Measurements from ENCODE around the gene DISP1. TPM values are rescaled to one million over a fixed set of nuclear protein-coding genes. Genes with fewer than 3 reads are reported as not detected.

The DISP1 gene
- total RNA-seq, 1 experiment from 2014 or later: 8.1 TPM

Other genes starting within 250 kb of the DISP1 start
- gene TAF1A, start 225.1 kb upstream of the DISP1 start, total RNA-seq (2014; rRNA removed; shearing (Covaris generic)): 9.3 and 16.7 TPM in 2 replicates
- 51.0 and 53.7 TPM in 2 replicates for gene MIA3, start 196.9 kb upstream of the DISP1 start, total RNA-seq (2014; rRNA removed; shearing (Covaris generic))
- gene AIDA, start 102.5 kb upstream of the DISP1 start, total RNA-seq (2014; rRNA removed; shearing (Covaris generic)): 30.1 and 60.1 TPM in 2 replicates
- 61.7 and 82.1 TPM in 2 replicates for gene BROX, start 102.5 kb upstream of the DISP1 start, total RNA-seq (2014; rRNA removed; shearing (Covaris generic))
- gene FAM177B, start 77.8 kb upstream of the DISP1 start, total RNA-seq (2014; rRNA removed; shearing (Covaris generic)): not detected in 2 replicates